GM15510 (cell line): ENCODE data around the gene TMEM245.

ENCODE experiments used
- POLR2A ChIP-seq: IDR thresholded peaks from 3 replicates; pipeline ENCODE4 v1.6.1; 2011; ENCODE audit warnings: borderline replicate concordance; ENCODE audit not compliant: insufficient read length; ENCODE audit errors: extremely low read depth

The TMEM245 gene

GRCh38 chr9:108980893-108981292, 138.9 kb downstream of the TMEM245 start:
- no peak for TF ChIP-seq POLR2A

- no peak for TF ChIP-seq POLR2A
Measured at GRCh38 chr9:108978205-108978604, 141.5 kb downstream of the TMEM245 start.

GRCh38 chr9:108973895-108974294, 145.9 kb downstream of the TMEM245 start:
- TF ChIP-seq POLR2A: no peak

- TF ChIP-seq POLR2A: no peak
Measured at GRCh38 chr9:108972626-108973209, 147.0 kb downstream of the TMEM245 start.

- no peak for TF ChIP-seq POLR2A
Measured at GRCh38 chr9:108972186-108972585, 147.6 kb downstream of the TMEM245 start.

GRCh38 chr9:108967916-108968315, 151.8 kb downstream of the TMEM245 start:
- TF ChIP-seq POLR2A: no peak
